ENCODE results near the gene LPGAT1.

The LPGAT1 gene

DNA sequence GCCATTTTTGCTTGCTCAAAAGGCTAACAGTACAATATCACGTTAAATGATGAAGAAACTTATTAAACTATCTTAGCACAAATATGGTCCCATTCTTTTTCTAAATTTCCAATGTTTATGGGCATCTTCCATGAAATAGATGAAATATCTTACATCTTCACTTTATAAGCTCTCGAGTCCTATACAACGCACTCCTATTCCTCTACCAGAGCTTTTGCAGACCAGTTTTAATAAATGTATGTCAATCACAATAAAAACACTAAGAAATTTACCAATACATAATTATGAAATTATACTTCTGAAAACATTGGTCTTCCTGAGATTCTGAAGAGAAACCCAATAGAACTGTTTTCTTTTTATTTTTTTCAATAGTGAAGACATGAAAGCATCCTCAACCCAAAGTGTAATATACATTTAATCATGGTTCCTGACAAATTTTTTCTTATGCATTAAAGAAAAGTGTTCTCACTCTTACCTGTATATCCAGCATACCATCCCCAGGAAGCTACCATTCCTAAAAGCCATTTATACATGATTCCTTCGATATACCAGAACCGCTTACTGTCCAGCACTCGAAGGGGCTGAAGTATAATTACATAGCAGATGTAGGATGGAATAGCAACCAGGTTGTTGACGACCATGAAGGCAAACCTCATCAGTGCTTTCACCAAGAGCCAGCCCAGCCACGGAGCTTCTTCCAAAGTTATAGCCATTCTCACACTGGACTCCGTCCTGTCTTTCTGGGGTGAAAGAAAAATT is 1.8 kb downstream of the LPGAT1 start:
- no peak for DNase-seq (ENCODE audit: low read depth, low spot score)

DNA sequence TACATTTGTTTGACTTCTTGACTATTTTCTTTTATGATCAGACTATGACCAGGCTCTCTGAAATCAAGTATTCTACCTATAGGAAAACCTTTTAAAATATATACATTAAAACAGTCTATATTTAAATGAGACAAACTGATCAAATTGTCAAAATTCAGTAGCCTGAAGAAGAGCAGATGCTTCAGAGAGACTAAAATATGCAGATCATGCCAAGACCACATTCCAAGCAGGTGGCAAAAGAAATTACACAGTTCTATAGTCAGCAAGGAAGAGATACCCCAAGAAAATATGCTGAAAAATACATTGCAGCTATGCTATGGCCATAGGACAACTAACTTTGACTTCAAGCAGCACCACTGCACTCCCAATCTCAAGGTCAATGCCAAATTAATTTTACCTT is 3.5 kb downstream of the LPGAT1 start:
- DNase-seq (ENCODE audit: low read depth, low spot score), result no peak

DNA sequence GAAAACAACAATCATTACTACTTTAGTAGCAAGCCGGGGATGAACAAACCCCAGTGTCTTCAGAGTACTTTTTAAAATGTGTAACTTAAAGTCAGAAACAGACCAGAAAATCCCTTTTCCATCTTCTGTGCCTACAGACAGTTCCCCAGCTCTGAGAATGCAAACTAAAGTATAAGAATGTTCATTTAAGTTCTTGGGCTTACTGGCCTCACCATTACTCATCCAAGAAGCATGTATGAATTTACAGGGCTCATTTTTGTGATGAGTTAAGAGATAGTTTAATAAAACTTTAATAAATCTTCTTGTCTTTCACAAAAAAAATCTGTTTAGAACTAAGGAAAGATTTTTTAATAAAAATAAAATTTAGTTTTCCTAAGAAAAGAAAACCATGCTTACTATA is 4.6 kb downstream of the LPGAT1 start:
- DNase-seq (ENCODE audit: low read depth, low spot score), result no peak

DNA sequence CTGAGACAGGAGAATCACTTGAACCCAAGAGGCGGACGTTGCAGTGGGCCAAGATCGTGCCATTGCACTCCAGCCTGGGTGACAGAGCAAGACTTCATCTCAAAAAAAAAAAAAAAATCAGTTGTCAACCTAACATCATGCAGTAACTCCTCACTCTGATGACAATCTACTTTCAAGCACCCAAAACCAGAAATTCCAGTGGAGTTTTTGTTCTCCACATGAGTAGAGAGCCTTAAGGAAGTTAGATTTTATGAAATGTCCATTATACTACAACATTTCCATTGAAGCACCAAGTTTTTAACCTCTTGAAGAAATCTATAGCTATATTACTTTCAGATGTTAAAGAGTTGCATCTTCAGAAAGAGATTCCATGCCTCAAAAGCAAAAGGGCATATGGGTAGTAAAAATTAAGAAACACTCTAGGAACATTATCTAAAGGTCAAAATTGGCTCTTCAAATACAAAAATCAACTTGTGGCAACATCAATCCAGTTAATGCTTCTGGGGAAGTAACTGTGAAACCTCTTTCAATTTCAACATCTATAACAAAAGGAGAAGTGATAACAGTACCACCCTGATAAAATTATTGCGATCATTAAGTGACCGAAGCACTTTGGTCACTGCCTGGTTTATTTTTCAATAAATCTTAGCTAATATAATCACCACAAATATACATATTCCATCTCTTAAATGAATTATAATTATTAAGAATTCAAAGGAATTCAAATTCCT is 7.7 kb downstream of the LPGAT1 start:
- DNase-seq (ENCODE audit: low read depth, low spot score), result no peak

DNA sequence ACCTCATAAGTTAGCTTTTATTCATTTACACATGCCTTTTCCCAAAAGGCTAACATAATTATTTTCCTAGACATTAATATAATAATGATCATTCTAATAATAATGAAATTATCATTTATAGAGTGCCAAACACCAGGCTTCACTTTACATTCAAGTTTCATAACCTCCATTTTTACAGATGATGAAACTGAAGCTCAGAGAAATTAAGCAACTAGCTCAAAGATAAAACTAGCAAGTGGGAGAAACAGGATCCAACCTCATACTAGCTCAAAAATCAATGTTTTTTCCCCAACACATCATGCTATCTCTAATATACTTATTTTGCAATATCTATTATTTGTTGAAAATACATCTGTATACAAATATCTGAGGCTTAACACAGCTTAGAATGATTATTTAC is 14.0 kb downstream of the LPGAT1 start:
- DNase-seq (ENCODE audit: low read depth, low spot score), result no peak

DNA sequence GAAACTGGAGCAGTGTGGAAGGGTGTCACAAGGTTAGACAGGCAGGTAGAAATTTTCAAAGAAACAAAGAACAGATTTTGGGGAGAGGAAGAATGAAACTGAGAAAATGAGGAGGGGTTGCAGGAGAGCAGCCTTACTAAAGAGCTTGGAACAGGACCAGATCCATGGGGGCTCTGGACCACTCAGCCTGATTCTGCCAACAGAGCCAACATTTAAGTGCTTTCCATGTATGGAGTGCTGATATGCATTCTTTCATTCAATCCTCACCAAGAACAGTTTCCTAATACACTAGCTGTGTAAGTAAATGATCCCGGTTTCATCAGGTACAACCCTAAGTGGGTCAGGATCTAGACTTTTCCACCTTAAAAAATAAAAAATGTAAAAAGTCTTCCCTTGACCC is 16.2 kb downstream of the LPGAT1 start:
- DNase-seq (ENCODE audit: low read depth, low spot score), result no peak

DNA sequence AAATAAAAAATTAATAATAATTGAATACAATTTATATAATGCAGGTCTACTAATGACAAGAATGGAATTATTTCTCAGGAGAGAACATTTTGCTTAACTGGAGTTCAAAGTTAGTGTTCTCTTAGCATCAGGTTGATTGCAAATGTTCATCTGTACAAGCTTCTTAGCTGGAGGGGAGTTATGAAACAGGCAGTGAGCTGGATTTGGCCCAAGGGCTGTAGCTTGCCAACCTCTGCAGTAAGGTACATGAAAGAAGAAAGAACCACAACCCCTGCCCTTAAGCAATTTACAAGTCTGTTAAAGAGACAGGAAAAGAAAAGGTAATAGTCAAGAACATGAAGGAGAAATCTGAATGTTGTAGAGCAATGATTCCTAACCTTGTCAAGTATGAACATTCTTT is 17.0 kb downstream of the LPGAT1 start:
- no peak for DNase-seq (ENCODE audit: low read depth, low spot score)

DNA sequence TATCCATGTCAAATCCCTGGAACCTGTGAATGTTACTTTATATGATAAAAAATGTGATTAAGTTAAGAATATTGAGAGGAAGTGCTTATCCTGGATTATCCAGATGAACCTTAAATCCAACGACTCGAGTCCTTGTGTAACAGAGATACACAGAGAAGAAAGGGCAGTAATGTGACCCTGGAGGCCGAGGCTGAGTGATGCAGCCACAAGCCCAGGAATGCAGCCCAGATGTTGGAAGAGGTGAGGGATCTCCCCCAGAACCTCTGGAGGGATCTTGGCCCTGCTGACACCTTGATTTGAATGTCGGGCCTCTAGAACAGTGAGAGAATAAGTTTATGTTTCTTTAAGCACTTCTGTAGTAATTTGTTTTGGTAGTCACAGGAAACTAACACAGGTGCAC is 18.0 kb downstream of the LPGAT1 start:
- no peak for DNase-seq (ENCODE audit: low read depth, low spot score)

DNA sequence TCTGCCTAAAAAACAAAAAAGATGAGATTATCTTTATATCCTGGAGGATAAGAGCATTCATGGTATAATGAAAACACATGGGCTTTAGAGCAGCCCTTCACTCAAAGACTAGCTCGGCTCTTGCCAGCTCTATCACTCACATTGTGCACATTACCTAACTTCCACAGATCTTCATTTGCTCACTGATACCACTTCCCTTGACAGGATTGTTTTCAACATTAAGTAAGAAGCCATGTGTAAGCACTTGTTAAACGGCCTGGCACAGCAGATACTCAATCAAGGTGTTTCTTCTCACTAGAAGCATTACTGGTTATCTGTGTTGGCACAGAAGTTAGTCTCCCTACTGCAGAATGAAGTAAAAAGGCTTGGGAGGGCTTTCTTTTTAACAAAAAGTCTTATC is 18.7 kb downstream of the LPGAT1 start:
- no peak for DNase-seq (ENCODE audit: low read depth, low spot score)

DNA sequence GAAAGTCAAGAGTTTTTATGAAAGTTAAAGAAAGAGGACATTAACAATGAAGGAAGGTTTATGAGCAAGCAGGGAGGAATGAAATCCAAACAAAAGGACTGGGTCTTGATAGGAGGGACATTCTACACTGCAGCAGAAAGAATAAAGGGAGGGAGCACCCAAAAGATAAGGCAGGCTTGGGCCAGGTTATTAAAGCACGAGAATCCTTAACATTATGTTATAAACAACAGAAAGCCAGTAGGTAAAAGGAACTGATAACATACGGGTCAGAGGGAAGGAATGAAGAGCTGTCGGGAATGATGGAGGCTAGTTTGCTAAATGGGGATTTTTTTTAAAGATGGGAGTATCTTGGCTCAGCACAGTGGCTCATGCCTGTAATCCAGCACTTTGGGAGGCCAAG is 19.4 kb downstream of the LPGAT1 start:
- DNase-seq (ENCODE audit: low read depth, low spot score), result no peak

DNA sequence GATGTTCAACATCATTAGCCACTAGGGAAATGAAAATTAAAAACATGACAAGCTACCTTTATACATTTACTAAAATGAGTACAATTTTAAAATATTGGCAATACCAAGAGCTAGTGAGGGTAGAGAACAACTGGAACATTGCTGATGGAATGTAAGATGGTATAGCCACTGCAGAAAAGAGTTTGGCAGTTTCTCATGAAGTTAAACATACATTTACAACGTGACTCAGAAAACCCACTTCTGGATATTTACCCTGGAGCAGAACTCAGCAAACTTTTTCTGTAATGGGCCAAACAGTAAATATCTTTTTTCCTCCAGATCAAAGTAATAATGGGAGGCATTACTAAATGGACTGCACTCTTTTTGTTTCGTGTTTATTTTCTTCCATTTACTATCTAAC is 22.1 kb downstream of the LPGAT1 start:
- DNase-seq (ENCODE audit: low read depth, low spot score), result no peak

DNA sequence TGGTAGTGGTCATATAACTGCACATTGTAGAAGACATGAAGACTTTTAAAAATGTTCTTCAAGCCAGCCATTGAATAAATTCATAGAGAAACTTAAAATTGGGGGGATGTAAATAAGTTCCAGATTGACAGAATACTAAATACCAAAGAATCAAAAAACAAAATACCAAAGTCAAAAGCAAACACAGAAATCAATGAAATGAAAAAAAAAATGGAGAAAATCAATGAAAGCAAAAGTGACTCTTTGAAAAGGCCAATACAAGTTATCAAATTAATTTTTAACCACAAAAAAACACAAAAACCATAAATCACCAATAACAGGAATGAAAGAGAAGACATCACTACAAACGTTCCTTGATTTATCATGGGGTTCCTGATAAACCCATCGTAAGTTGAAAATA is 25.6 kb downstream of the LPGAT1 start:
- no peak for DNase-seq (ENCODE audit: low read depth, low spot score)

DNA sequence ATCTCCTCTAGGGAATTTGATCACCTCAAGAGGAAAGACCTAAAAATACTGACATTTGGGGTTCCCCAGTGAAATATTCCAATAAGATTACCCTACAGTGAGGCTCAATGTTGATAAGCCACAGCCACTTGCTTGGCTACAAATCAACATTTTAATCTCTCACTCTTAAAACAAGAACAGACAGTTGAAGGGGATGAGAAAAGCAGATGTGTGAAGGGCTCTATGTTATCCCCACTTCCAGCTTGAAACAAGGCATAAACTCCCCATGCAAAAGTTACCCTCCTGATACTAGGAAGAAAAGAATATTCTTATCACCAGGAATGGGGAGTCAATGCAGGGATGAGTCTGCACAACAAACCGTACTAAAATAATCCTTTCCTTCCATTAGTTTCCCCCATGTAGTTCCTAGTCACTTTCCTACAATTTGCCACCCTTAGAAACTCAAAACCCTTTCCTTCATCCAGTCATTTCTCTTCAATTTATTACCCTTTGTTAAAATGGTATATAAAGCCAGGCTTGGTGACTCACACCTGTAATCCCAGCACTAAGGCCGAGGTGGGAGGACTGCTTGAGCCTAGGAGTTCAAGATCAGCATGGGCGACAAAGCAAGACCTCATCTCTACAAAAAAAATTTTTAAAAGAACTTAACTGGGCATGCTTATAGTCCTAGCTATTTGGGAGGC is 29.5 kb downstream of the LPGAT1 start:
- no peak for DNase-seq (ENCODE audit: low read depth, low spot score)

DNA sequence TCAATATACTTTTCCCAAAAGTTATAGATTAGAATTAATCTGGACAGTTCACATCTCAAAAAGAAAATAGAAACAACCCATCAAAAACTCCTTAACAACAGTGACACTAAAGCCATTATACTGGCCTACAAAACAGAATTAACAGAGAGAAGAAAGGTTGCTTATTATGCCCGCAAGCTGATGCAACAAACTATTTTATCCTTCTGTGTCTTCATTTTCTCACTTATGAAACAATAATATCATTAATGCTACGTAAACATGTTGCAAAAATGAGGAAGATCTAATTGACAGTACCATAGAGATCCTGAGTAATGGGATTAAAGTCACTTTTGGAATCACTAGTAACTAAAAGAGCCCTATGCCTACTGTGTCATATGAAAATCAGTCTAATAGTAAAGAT is 32.6 kb downstream of the LPGAT1 start:
- DNase-seq (ENCODE audit: low read depth, low spot score), result no peak

DNA sequence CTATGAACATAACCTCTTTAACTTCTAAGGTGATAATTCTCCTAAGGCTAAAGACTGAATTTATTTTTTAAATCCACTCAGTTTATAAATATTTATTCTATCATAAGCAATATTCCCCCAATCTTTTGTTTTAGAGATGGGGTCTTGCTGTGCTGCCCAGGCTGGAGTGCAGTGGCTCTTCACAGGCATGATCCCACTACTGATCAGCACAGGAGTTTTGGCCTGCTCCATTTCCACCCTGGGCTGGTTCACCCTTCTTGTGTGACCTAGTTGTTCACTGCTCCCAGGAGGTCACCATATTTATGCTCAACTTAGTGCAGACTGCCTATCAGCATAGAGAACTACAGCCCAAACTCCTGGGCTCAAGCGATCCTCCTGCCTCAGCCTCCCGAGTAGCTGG is 38.6 kb downstream of the LPGAT1 start:
- no peak for DNase-seq (ENCODE audit: low read depth, low spot score)

DNA sequence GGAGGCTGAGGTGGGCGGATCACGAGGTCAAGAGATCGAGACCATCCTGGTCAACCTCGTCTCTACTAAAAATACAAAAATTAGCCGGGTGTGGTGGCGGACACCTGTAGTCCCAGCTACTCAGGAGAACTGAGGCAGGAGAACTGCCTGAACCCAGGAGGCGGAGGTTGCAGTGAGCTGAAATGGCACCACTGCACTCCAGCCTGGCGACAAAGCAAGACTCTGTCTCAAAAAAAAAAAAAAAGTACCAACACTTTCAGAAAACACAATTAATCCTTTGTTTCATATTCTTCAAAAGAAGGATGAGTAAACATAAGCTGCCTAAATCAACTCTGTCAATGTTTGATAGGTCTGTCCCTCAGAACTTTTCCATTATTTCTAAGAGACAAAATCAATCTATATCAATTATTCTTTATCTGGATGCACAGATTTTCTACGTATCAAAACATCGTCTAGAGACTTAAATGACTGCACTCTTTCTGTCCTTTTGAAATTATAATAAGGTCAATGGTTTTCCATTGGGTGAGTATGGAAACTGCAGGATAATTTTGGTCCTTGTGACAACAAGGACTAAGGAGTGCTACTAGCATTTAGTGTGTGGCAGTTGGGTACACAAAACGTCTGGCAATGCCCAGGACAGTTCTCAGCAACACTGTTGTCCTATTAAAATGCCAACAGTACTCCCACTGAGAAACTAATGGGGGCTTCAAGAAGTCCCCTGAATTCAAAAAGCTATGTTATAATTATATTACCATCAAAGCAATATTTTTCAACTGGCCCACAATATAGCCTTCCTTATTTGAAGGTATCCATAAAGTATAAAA is 40.7 kb downstream of the LPGAT1 start:
- DNase-seq (ENCODE audit: low read depth, low spot score), result no peak

DNA sequence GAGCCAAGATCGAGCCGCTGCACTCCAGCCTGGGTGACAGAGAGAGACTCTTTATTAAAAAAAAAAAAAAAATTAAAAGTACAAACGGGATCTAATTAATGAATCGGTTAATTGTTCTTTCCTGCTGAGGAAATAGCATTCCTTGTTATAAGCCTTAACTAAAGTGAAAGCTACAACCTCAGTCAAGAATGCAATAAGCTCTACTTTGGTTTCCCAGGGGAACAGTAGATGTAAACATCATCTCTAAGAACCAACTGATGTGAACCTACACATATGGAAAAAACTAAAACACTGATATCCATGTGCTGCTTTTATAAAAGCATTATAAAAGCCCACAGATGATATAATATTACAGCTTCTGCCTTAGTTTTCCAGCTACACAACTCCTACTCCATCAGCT is 41.9 kb downstream of the LPGAT1 start:
- DNase-seq (ENCODE audit: low read depth, low spot score), result no peak

DNA sequence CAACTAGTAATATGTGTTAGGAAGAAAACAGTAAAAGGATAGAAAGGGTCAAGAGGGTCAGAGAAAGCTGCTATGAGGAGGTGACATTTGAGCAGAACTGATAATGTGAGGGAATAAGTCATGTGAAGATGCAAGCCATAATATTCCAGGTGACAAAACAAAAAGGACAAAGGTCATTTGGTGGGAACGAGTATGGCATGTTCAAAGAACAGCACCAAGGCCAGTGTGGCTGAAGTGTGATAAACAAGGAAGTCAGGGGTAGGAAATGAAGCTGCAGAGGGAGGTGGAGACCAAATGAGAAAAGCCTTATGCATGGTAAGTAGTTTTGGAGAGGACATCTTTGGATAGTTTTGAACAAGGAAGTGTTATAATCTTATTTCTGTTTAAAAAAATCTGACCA is 46.7 kb downstream of the LPGAT1 start:
- DNase-seq (ENCODE audit: low read depth, low spot score), result no peak

DNA sequence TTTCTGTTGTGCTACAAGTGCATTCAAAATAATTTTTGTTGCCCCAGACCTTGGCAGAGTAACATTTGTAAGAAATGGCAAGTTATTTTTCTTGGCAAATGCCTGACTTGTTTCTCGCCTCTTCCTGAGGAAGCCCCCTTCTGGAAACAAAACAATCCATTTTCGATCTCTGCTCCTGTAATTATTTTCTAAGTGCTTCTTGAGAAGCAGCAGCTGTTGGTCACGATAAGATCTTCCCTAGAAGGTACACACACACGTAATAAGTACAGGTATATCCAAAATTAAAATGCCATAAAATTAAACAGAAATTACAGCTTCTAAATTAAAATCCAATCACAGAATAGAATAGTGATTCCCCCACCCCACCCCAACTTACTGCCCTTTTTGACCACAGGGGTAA is 47.3 kb downstream of the LPGAT1 start:
- DNase-seq (ENCODE audit: low read depth, low spot score), result no peak

DNA sequence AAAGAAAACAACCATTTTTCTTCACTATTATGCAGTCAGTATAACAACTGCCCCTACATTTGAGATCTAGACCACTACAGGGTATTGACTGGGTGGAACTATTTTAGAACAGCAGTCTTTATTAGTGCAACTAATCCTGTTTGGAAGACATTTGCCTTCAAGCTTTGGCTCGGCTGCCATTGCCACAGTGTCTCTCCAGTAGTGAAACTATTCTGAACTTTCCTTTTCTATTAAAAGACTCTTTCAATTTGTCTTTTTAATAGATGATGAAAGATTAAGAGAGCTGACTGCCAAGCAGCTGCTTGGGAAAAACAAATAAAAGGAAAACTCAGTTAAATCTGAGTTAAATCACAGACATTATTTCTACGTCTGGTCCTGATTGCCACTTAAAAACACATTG is 49.3 kb downstream of the LPGAT1 start:
- no peak for DNase-seq (ENCODE audit: low read depth, low spot score)

DNA sequence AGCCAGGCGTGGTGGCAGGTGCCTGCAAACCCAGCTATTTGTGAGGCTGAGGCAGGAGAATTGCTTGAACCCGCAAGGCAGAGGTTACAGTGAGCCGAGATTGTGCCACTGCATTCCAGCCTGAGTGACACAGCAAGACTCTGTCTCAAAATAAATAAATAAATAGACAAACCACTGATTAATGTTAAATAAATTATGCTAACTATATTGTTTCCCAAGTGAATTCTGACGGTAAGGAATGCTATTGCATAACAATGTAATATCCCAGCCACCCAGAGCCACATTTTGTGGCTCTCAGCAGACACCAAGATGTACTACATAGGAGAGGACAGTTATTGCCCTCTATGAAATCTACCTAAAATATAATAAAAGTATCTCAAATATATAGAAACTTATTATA is 55.4 kb downstream of the LPGAT1 start:
- no peak for DNase-seq (ENCODE audit: low read depth, low spot score)

DNA sequence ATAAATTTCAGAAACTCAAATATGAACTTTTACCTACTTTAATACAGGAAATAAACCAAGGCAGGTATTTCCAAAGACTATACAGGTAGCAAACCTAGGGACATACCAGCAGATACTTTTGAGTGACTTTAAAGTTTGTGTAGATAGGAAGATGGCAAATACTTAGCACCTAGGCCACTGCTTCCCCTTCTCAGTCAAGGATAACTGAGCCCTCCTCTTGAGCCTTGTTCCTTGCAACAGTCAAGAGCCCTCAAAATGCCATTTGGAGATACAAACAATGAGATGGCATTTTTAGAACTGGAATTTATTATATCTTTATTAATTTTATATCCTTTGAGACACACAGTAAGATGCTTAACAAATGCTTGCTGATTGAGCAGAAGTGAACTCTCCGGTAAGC is 65.9 kb downstream of the LPGAT1 start:
- no peak for DNase-seq (ENCODE audit: low read depth, low spot score)

Data from smooth muscle cell of the brain vasculature (primary cell).